ENCODE data around the gene SCN8A. TPM values are rescaled to one million over a fixed set of nuclear protein-coding genes. Genes with fewer than 3 reads are reported as not detected.

SCN8A gene
- total and polyA plus RNA-seq, 8 donors: 0.26 to 3.3 (median 1.3) TPM

DNA sequence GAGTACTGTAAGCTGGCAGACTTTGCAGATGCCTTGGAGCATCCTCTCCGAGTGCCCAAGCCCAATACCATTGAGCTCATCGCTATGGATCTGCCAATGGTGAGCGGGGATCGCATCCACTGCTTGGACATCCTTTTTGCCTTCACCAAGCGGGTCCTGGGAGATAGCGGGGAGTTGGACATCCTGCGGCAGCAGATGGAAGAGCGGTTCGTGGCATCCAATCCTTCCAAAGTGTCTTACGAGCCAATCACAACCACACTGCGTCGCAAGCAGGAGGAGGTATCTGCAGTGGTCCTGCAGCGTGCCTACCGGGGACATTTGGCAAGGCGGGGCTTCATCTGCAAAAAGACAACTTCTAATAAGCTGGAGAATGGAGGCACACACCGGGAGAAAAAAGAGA, 215.9 kb downstream of the SCN8A start:
- ATAC-seq (no peak), DNase-seq (no peak)
- intact Hi-C loops (cut with DNase I): no loop called here
- H3K9me3 ChIP-seq: no peaks in the 10 kb centered on the region
- TF ChIP-seq, protein P1, sequence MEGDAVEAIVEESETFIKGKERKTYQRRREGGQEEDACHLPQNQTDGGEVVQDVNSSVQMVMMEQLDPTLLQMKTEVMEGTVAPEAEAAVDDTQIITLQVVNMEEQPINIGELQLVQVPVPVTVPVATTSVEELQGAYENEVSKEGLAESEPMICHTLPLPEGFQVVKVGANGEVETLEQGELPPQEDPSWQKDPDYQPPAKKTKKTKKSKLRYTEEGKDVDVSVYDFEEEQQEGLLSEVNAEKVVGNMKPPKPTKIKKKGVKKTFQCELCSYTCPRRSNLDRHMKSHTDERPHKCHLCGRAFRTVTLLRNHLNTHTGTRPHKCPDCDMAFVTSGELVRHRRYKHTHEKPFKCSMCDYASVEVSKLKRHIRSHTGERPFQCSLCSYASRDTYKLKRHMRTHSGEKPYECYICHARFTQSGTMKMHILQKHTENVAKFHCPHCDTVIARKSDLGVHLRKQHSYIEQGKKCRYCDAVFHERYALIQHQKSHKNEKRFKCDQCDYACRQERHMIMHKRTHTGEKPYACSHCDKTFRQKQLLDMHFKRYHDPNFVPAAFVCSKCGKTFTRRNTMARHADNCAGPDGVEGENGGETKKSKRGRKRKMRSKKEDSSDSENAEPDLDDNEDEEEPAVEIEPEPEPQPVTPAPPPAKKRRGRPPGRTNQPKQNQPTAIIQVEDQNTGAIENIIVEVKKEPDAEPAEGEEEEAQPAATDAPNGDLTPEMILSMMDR (IDR thresholded peaks at IDR 0.05): no peak
- no peak overlapping the region for H3K27ac ChIP-seq
- peaks cover 0 to 7% of the 10 kb centered on the region in 2 donors for H3K27me3 ChIP-seq
- H3K36me3 ChIP-seq: no peaks in the 10 kb centered on the region
- no peaks in the 10 kb centered on the region for H3K4me1 ChIP-seq
- H3K4me3 ChIP-seq: no peak overlapping the region

DNA sequence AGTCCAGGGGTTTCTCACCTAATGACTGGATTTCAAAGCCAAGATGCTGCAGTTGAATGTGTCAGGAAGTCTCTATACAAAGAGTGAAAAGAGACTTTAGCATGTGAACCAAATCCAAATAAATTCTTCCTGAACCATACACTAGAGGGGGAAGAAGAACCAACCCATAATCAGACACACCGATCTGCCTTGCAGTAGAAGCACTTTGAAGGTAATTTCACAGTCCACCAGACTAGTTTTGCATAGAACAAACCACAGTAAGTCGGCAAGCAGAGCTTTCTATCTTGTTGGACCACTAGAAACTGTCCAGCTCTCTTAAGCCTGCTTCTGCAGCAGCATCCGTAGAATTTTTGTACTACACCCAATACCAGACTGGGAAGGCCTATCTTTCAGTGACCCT, 218.2 kb downstream of the SCN8A start:
- no peaks in the 10 kb centered on the region for H3K9me3 ChIP-seq
- no peak overlapping the region for H3K4me3 ChIP-seq

DNA sequence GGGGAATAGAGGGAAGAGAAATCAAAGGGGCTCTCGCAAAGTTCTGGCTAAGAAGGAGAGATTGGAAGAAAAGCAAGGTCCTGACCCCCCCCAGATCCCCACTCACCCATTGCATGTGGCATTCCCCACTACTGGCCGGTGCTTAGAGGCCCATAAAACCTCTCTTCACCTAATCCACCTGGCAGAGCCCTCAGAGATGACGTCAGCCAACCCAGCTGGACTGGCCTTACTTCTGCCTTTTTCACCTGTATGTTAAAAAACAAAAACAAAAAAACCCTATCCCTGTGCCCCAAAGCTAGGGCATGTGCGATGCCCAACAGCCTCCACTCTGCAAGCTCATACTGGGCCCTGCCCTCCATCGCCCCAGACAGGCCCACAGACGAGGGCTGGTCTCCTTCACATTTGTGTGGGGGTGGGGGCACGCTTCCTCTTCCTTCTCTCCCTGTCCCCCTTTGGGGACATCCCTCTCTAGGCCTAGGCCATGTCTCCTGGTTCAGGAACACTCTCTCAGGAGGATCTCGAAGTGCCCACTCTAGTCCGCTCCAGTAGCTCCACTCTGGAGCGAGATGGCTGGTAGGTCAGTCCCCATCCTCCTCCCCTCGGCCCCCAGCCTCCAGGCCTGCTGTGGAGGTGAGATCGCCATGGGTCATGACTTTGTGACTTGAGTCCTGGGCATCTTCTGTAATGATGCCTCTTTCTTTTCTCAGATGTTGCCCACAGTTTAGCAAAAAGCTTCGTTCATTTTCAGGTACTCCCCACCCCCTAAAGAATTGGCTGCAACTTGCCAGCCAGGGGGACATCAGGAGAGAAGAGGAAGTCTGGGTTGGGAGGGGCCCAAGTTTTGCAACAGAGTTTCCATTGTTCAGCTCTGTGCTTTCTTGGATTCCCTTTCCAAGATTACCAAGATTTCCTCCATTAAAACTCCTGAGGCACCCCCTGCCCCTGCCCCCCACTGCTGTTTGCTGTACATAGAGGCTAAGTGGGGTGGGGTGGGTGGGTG, 220.5 kb downstream of the SCN8A start:
- no peak for ATAC-seq
- DNase-seq: no peak
- Histone ChIP-seq H3K9me3 (no peaks in the 10 kb centered on the region), H3K27me3 (peaks cover 0 to 37% of the 10 kb centered on the region in 2 donors), H3K4me1 (peaks cover 3 to 18% of the 10 kb centered on the region in 2 donors), H3K27ac (no peak overlapping the region), H3K36me3 (no peaks in the 10 kb centered on the region), H3K4me3 (no peak overlapping the region)
- intact Hi-C loops (cut with DNase I): no loop called here
- TF ChIP-seq, protein P1 (IDR thresholded peaks at IDR 0.05): no peak

More for the DNA sequence above, 218.2 kb downstream of the SCN8A start:
- intact Hi-C loops (cut with DNase I): no loop called here
- no peak for ATAC-seq
- Histone ChIP-seq H3K4me1 (peaks cover 0 to 8% of the 10 kb centered on the region in 2 donors), H3K36me3 (no peaks in the 10 kb centered on the region), H3K27ac (no peak overlapping the region), H3K27me3 (peaks cover 0 to 14% of the 10 kb centered on the region in 2 donors)
- DNase-seq: no peak
- TF ChIP-seq, protein P1 (IDR thresholded peaks at IDR 0.05): no peak

DNA sequence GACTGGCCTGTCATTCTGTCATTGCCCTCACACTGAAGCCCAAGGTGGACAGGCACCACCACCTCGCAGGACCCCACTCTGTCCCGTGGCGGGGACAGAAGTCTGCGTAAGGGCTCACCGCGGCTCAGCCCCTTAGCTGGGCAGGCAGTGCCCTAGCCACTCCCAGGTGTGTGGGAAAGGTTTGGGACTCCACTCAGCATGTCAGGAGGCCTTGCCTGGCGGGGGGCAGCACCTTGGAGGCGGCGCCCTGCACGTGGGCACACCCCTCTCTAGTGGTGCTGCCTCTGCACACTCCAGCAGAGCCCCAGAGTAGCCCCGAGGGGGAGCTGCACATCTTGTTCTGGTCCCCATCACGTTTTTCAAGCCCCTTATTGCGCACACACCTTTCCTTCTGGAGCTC, 221.8 kb downstream of the SCN8A start:
- no peak overlapping the region for H3K27ac ChIP-seq
- no peaks in the 10 kb centered on the region for H3K9me3 ChIP-seq
- no peak overlapping the region for H3K4me3 ChIP-seq
- H3K27me3 ChIP-seq: peaks cover 0 to 47% of the 10 kb centered on the region in 2 donors
- DNase-seq (no peak), ATAC-seq (no peak)
- H3K36me3 ChIP-seq: no peaks in the 10 kb centered on the region
- intact Hi-C loops (cut with DNase I): no loop called here
- H3K4me1 ChIP-seq: peaks cover 3 to 18% of the 10 kb centered on the region in 2 donors
- TF ChIP-seq, protein P1 (IDR thresholded peaks at IDR 0.05): no peak

DNA sequence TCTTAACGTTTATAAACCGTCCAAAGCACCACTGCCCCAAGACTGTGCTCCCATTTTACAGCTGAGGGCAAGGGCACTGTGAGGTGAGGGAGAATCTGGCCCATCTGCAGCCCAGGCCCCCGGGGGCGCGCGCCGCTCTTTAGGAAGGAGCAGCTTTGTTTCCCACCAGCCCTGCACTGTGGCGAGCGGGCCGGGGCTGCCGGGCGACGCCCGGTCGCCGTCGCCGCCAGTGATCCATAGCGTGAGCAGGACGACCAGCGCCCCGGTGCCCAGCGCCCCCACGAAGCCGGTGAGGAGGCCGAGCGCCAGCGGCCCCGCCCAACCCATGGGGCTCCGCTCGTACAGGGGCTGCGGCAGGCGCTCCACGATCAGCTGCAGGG, 222.9 kb downstream of the SCN8A start:
- Histone ChIP-seq H3K27me3 (peaks cover 0 to 53% of the 10 kb centered on the region in 2 donors), H3K27ac (peak overlapping the region in 1 of 2 donors; percentile 85), H3K9me3 (no peaks in the 10 kb centered on the region), H3K4me1 (peaks cover 3 to 18% of the 10 kb centered on the region in 2 donors), H3K36me3 (no peaks in the 10 kb centered on the region), H3K4me3 (peak overlapping the region; percentile 40 to 50)
- ATAC-seq (no peak), DNase-seq (no peak)
- intact Hi-C loops (cut with DNase I): no loop called here
- TF ChIP-seq, protein P1 (IDR thresholded peaks at IDR 0.05): no peak
